Mesodermal cell (in vitro differentiated cells): ENCODE measurements around the gene CD226. TPM values are rescaled to one million over a fixed set of nuclear protein-coding genes. Genes with fewer than 3 reads are reported as not detected.

Experiments used
- H3K27ac ChIP-seq: 2 replicates; pipeline ENCODE4 v1.7.0; 2013; ENCODE audit warnings: mild to moderate bottlenecking, low read depth, low read length, moderate library complexity; ENCODE audit not compliant: severe bottlenecking
- H3K36me3 ChIP-seq: 2 replicates; pipeline ENCODE4 v1.7.1; 2013; ENCODE audit warnings: mild to moderate bottlenecking, low read length, moderate library complexity; ENCODE audit not compliant: control insufficient read depth, insufficient read depth
- H3K4me1 ChIP-seq: one replicate; pipeline ENCODE4 v1.7.1; 2013; ENCODE audit warnings: mild to moderate bottlenecking, low read length; ENCODE audit not compliant: insufficient read depth, control insufficient read depth, poor library complexity, severe bottlenecking
- H3K4me3 ChIP-seq: 2 replicates; pipeline ENCODE4 v1.7.0; 2013; ENCODE audit warnings: low read length, control low read depth, mild to moderate bottlenecking; ENCODE audit not compliant: insufficient read depth, poor library complexity, severe bottlenecking; ENCODE audit errors: extremely low read depth
- H3K9me3 ChIP-seq: 2 replicates; pipeline ENCODE4 v1.7.1; 2013; ENCODE audit warnings: mild to moderate bottlenecking, low read length, moderate library complexity; ENCODE audit not compliant: control insufficient read depth
- WGBS, 2 experiments: methylation state at CpG; one replicate each; pipeline ENCODE4 v1.1.5; 2013; ENCODE audit warnings: missing lambda C conversion rate in 2 of 2; ENCODE audit not compliant: insufficient coverage in 2 of 2; 5-methylcytosine and 5-hydroxymethylcytosine counted together
- polyA plus RNA-seq, 2 experiments: library from polyadenylated mRNA; stranded (reverse); fragments of 50-300 nt; gene quantifications; one replicate each; pipeline ENCODE4 v1.2.3, GENCODE V29; 2013

The CD226 gene
- 0.33 TPM for polyA plus RNA-seq (2013, experiment 1 of 2)
- 0.51 TPM for polyA plus RNA-seq (2013, experiment 2 of 2)

GRCh38 chr18:69947361-69948133 is at the start of gene CD226:
CD226 (minus strand) TSS chr18:69947873; CDS start chr18:69947406, 467 bp downstream.
- Histone ChIP-seq H3K9me3 (no peaks in the 10 kb centered on the region), H3K36me3 (no peaks in the 10 kb centered on the region), H3K4me3 (no peak within 1 kb of the TSS), H3K27ac (no peak within 1 kb of the TSS), H3K4me1 (peaks cover 11% of the 10 kb centered on the region)
- WGBS, 2 experiments = 100% methylated on average over 1 to 4 of the region's 7 CpGs

GRCh38 chr18:69996951-69997798 is 49.5 kb upstream of the CD226 start:
- H3K36me3 ChIP-seq = peaks cover 11% of the 10 kb centered on the region
- WGBS, 2 experiments = 74 to 88% methylated on average over 3 of the region's 7 CpGs
- H3K4me1 ChIP-seq = no peaks in the 10 kb centered on the region
- H3K9me3 ChIP-seq = no peaks in the 10 kb centered on the region
- H3K27ac ChIP-seq = no peak overlapping the region
- no peak overlapping the region for H3K4me3 ChIP-seq

- H3K9me3 ChIP-seq = no peaks in the 10 kb centered on the region
- peaks cover 6% of the 10 kb centered on the region for H3K36me3 ChIP-seq
- H3K27ac ChIP-seq = no peak overlapping the region
- WGBS, 2 experiments = 83 to 85% methylated on average over 2 of the region's 2 CpGs
- H3K4me3 ChIP-seq = no peak overlapping the region
- no peaks in the 10 kb centered on the region for H3K4me1 ChIP-seq
Observed at GRCh38 chr18:69996417-69996816, 48.7 kb upstream of the CD226 start.

GRCh38 chr18:69995774-69996173 is 48.1 kb upstream of the CD226 start:
- Histone ChIP-seq H3K4me1 (no peaks in the 10 kb centered on the region), H3K4me3 (no peak overlapping the region), H3K36me3 (peaks cover 4% of the 10 kb centered on the region), H3K27ac (no peak overlapping the region), H3K9me3 (no peaks in the 10 kb centered on the region)
- WGBS, 2 experiments = 83 to 100% methylated on average over 1 to 2 of the region's 3 CpGs

GRCh38 chr18:69992776-69993175 is 45.1 kb upstream of the CD226 start:
- Histone ChIP-seq H3K4me1 (no peaks in the 10 kb centered on the region), H3K4me3 (no peak overlapping the region), H3K36me3 (no peaks in the 10 kb centered on the region), H3K9me3 (no peaks in the 10 kb centered on the region), H3K27ac (no peak overlapping the region)
- 100% methylated on average over 1 of the region's 1 CpG for WGBS, 2 experiments

- Histone ChIP-seq H3K36me3 (no peaks in the 10 kb centered on the region), H3K9me3 (no peaks in the 10 kb centered on the region), H3K4me3 (no peak overlapping the region), H3K27ac (no peak overlapping the region), H3K4me1 (no peaks in the 10 kb centered on the region)
- no CpG with 5 or more reads among the region's 1 CpG for WGBS, 2 experiments
Observed at GRCh38 chr18:69987870-69988269, 40.2 kb upstream of the CD226 start.

GRCh38 chr18:69985239-69985638 is 37.6 kb upstream of the CD226 start:
- H3K27ac ChIP-seq = no peak overlapping the region
- 74 to 100% methylated on average over 3 of the region's 4 CpGs for WGBS, 2 experiments
- H3K4me1 ChIP-seq = no peaks in the 10 kb centered on the region
- no peak overlapping the region for H3K4me3 ChIP-seq
- H3K9me3 ChIP-seq = no peaks in the 10 kb centered on the region
- no peaks in the 10 kb centered on the region for H3K36me3 ChIP-seq

- Histone ChIP-seq H3K36me3 (no peaks in the 10 kb centered on the region), H3K4me1 (no peaks in the 10 kb centered on the region), H3K27ac (no peak overlapping the region), H3K4me3 (no peak overlapping the region), H3K9me3 (no peaks in the 10 kb centered on the region)
- 93 to 100% methylated on average over 3 to 4 of the region's 4 CpGs for WGBS, 2 experiments
Observed at GRCh38 chr18:69982417-69982816, 34.7 kb upstream of the CD226 start.

GRCh38 chr18:69981948-69982347 is 34.3 kb upstream of the CD226 start:
- H3K4me3 ChIP-seq = no peak overlapping the region
- H3K36me3 ChIP-seq = no peaks in the 10 kb centered on the region
- H3K27ac ChIP-seq = no peak overlapping the region
- no peaks in the 10 kb centered on the region for H3K4me1 ChIP-seq
- peaks cover under 1% of the 10 kb centered on the region for H3K9me3 ChIP-seq
- no CpG with 5 or more reads among the region's 2 CpGs for WGBS, 2 experiments

GRCh38 chr18:69980982-69981804 is 33.5 kb upstream of the CD226 start:
- no CpG with 5 or more reads among the region's 3 CpGs for WGBS, 2 experiments
- no peak overlapping the region for H3K27ac ChIP-seq

More at GRCh38 chr18:69980982-69981804, 33.5 kb upstream of the CD226 start:
- Histone ChIP-seq H3K4me3 (no peak overlapping the region), H3K9me3 (peaks cover 5% of the 10 kb centered on the region), H3K36me3 (no peaks in the 10 kb centered on the region), H3K4me1 (no peaks in the 10 kb centered on the region)
